ENCODE data around the gene PRPF40A. TPM values are rescaled to one million over a fixed set of nuclear protein-coding genes. Genes with fewer than 3 reads are reported as not detected.

The PRPF40A gene
- total RNA-seq, 1 donor from 2014 or later: 73.6 TPM

GRCh38 chr2:152615177-152615576, 102.1 kb downstream of the PRPF40A start:
- ATAC-seq: no peak

- ATAC-seq: no peak
Observed at GRCh38 chr2:152613235-152613634, 104.0 kb downstream of the PRPF40A start.

GRCh38 chr2:152611458-152612231, 105.6 kb downstream of the PRPF40A start:
- peak; percentile 42 for ATAC-seq

- ATAC-seq: no peak
Observed at GRCh38 chr2:152609699-152610098, 107.6 kb downstream of the PRPF40A start.

GRCh38 chr2:152609154-152609553, 108.1 kb downstream of the PRPF40A start:
- no peak for ATAC-seq

GRCh38 chr2:152607793-152608300, 109.4 kb downstream of the PRPF40A start:
- ATAC-seq: no peak

GRCh38 chr2:152606941-152607340, 110.3 kb downstream of the PRPF40A start:
- no peak for ATAC-seq

- ATAC-seq: no peak
Observed at GRCh38 chr2:152606081-152606480, 111.2 kb downstream of the PRPF40A start.

GRCh38 chr2:152603166-152603565, 114.1 kb downstream of the PRPF40A start:
- no peak for ATAC-seq

- ATAC-seq: no peak
Observed at GRCh38 chr2:152602750-152603149, 114.5 kb downstream of the PRPF40A start.

Other genes starting within 250 kb of the PRPF40A start
- gene ARL6IP6, start 1.2 kb upstream of the PRPF40A start, total RNA-seq: 15.9 TPM